ENCODE data around the gene ENOX1. TPM values are rescaled to one million over a fixed set of nuclear protein-coding genes. Genes with fewer than 3 reads are reported as not detected.

ENOX1 gene
- total RNA-seq, 2 donors from 2014 or later = 0.33 TPM; not detected in 1

GRCh38 chr13:43294412-43294811 is 492.4 kb downstream of the ENOX1 start:
- Mint-ChIP-seq H3K9me3 (no peaks in the 10 kb centered on the region), H3K36me3 (ENCODE audit: low read depth) (no peaks in the 10 kb centered on the region), H3K4me1 (peaks cover 6% of the 10 kb centered on the region), H3K27ac (no peak overlapping the region), H3K4me3 (no peak overlapping the region), H3K27me3 (ENCODE audit: insufficient read depth) (no peaks in the 10 kb centered on the region)
- 90 to 100% methylated on average over 1 to 4 of the region's 4 CpGs for WGBS, 2 experiments (ENCODE audit: insufficient coverage in 1 of 2, insufficient read length in 1 of 2)
- no peaks in the 10 kb centered on the region for H3K9me3 ChIP-seq (ENCODE audit: control insufficient read depth, low read length)
- no peak for DNase-seq
- H3K36me3 ChIP-seq (ENCODE audit: control insufficient read depth, insufficient read depth, low read length) = no peaks in the 10 kb centered on the region
- no peaks in the 10 kb centered on the region for H3K27me3 ChIP-seq (ENCODE audit: control insufficient read depth, insufficient read depth, low read length, poor library complexity, severe bottlenecking)
- H3K9ac ChIP-seq (ENCODE audit: extremely low read depth, low read length, poor library complexity, severe bottlenecking) = no peak overlapping the region
- no peak overlapping the region for H3K27ac ChIP-seq (ENCODE audit: low read depth, low read length)
- TF ChIP-seq CTCF (conservative IDR thresholded peaks at IDR 0.05) = no peak
- no peak overlapping the region for H3K4me3 ChIP-seq (ENCODE audit: low read length)
- no peaks in the 10 kb centered on the region for H3K4me1 ChIP-seq (ENCODE audit: control insufficient read depth, insufficient read depth, low read length)

GRCh38 chr13:43293986-43294385 is 492.8 kb downstream of the ENOX1 start:
- no peak overlapping the region for H3K9ac ChIP-seq (ENCODE audit: extremely low read depth, low read length, poor library complexity, severe bottlenecking)
- Mint-ChIP-seq H3K4me3 (no peak overlapping the region), H3K27me3 (ENCODE audit: insufficient read depth) (no peaks in the 10 kb centered on the region), H3K4me1 (peaks cover 5% of the 10 kb centered on the region), H3K36me3 (ENCODE audit: low read depth) (no peaks in the 10 kb centered on the region), H3K9me3 (no peaks in the 10 kb centered on the region), H3K27ac (no peak overlapping the region)
- no peak overlapping the region for H3K27ac ChIP-seq (ENCODE audit: low read depth, low read length)
- no peak overlapping the region for H3K4me3 ChIP-seq (ENCODE audit: low read length)
- no peaks in the 10 kb centered on the region for H3K27me3 ChIP-seq (ENCODE audit: control insufficient read depth, insufficient read depth, low read length, poor library complexity, severe bottlenecking)
- no peak for TF ChIP-seq CTCF (conservative IDR thresholded peaks at IDR 0.05)
- H3K9me3 ChIP-seq (ENCODE audit: control insufficient read depth, low read length) = no peaks in the 10 kb centered on the region
- WGBS, 2 experiments (ENCODE audit: insufficient coverage in 1 of 2, insufficient read length in 1 of 2) = 88 to 100% methylated on average over 1 to 2 of the region's 3 CpGs
- H3K36me3 ChIP-seq (ENCODE audit: control insufficient read depth, insufficient read depth, low read length) = no peaks in the 10 kb centered on the region
- no peaks in the 10 kb centered on the region for H3K4me1 ChIP-seq (ENCODE audit: control insufficient read depth, insufficient read depth, low read length)
- DNase-seq = no peak

GRCh38 chr13:43293561-43293960 is 493.2 kb downstream of the ENOX1 start:
- Mint-ChIP-seq H3K9me3 (no peaks in the 10 kb centered on the region), H3K4me1 (peaks cover under 1% of the 10 kb centered on the region), H3K4me3 (no peak overlapping the region), H3K27me3 (ENCODE audit: insufficient read depth) (no peaks in the 10 kb centered on the region), H3K36me3 (ENCODE audit: low read depth) (no peaks in the 10 kb centered on the region), H3K27ac (no peak overlapping the region)
- H3K36me3 ChIP-seq (ENCODE audit: control insufficient read depth, insufficient read depth, low read length) = no peaks in the 10 kb centered on the region
- H3K9ac ChIP-seq (ENCODE audit: extremely low read depth, low read length, poor library complexity, severe bottlenecking) = no peak overlapping the region
- H3K9me3 ChIP-seq (ENCODE audit: control insufficient read depth, low read length) = no peaks in the 10 kb centered on the region
- no peak overlapping the region for H3K4me3 ChIP-seq (ENCODE audit: low read length)
- no peak for DNase-seq
- no peaks in the 10 kb centered on the region for H3K27me3 ChIP-seq (ENCODE audit: control insufficient read depth, insufficient read depth, low read length, poor library complexity, severe bottlenecking)
- no peak for TF ChIP-seq CTCF (conservative IDR thresholded peaks at IDR 0.05)
- no peak overlapping the region for H3K27ac ChIP-seq (ENCODE audit: low read depth, low read length)
- no peaks in the 10 kb centered on the region for H3K4me1 ChIP-seq (ENCODE audit: control insufficient read depth, insufficient read depth, low read length)
- WGBS, 2 experiments (ENCODE audit: insufficient coverage in 1 of 2, insufficient read length in 1 of 2) = 67 to 71% methylated on average over 1 of the region's 1 CpG

Measured in endodermal cell (in vitro differentiated cells).